ENCODE results near the gene DSCAML1.

The DSCAML1 gene

DNA sequence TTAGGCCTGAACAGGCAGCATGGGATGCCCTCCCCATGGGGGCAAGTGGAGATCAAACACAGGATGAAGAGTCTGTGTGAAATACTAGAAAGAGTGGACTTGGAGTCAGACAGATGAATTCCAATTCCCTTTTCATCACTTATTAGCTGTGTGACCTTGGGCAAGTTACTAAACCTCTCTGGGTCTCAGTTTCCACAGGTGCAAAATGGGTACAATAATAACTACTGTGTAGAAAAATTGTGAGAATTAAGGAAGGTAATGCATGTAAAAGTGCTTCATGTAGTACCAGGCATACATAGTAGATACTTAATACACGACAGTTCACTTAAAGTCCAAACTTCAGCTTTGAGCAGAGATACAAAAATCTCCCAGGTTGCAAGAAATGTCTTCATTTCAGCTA lies 176.4 kb downstream of the DSCAML1 start:
- H3K27ac ChIP-seq (ENCODE audit: insufficient read depth in 1 of 2, low read depth in 1 of 2, low read length in 2 of 2, poor library complexity in 1 of 2, severe bottlenecking in 2 of 2), result no peak overlapping the region
- H3K4me3 ChIP-seq (ENCODE audit: control insufficient read depth in 1 of 7, extremely low read depth in 1 of 7, insufficient read depth in 4 of 7, low read depth in 2 of 7, low read length in 6 of 7), result no peak overlapping the region
- peaks cover 0 to 10% (median 3%) of the 10 kb centered on the region in 5 experiments for H3K9me3 ChIP-seq (ENCODE audit: control extremely low read depth in 1 of 5, control insufficient read depth in 4 of 5, insufficient read depth in 2 of 5, low read depth in 1 of 5, low read length in 4 of 5)
- no peaks in the 10 kb centered on the region for H3K36me3 ChIP-seq (ENCODE audit: control insufficient read depth in 4 of 4, insufficient read depth in 4 of 4, low read length in 3 of 4)
- H3K4me1 ChIP-seq (ENCODE audit: control extremely low read depth in 1 of 4, control insufficient read depth in 4 of 4, insufficient read depth in 4 of 4, low read length in 3 of 4), result no peaks in the 10 kb centered on the region
- peaks cover 0 to 3% (median 0%) of the 10 kb centered on the region in 5 experiments for H3K27me3 ChIP-seq (replicated peaks in 2 of 5; ENCODE audit: control insufficient read depth in 4 of 5, insufficient read depth in 5 of 5, low read length in 4 of 5)
- ChIA-PET POLR2A (no interaction called here), CTCF (interaction anchor here (0.7 to 2.0 kb wide), 2 partner anchors 11 to 76 kb away, joined by 3 to 4 read pairs; no protein-coding TSS in a partner anchor)
- DNase-seq, result no peak
- WGBS (ENCODE audit: insufficient coverage), result no CpG with 5 or more reads among the region's 1 CpG

DNA sequence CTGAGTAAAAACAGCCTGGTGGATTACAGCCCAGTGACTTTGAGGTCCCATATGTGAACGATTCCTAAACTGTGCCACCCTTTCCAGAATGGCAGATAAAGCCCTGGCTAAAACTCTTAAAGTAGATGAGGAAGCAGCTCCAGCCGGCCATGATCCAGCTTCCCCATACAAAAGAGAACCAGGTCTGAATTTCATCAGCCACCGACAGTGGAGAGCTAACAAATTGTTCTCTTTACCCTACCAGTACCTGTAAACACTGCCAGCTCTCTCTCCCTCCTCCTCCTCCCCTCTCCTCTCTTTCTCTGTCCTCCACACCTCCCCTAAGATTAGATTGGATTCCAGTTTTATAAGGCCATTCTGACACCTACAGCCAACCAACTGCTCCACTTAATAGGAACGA lies 176.9 kb downstream of the DSCAML1 start:
- H3K9me3 ChIP-seq (ENCODE audit: control extremely low read depth in 1 of 5, control insufficient read depth in 4 of 5, insufficient read depth in 2 of 5, low read depth in 1 of 5, low read length in 4 of 5), result peaks cover 0 to 12% (median 3%) of the 10 kb centered on the region in 5 experiments
- POLR2A ChIA-PET, result no interaction called here
- CTCF ChIA-PET, result no interaction called here

DNA sequence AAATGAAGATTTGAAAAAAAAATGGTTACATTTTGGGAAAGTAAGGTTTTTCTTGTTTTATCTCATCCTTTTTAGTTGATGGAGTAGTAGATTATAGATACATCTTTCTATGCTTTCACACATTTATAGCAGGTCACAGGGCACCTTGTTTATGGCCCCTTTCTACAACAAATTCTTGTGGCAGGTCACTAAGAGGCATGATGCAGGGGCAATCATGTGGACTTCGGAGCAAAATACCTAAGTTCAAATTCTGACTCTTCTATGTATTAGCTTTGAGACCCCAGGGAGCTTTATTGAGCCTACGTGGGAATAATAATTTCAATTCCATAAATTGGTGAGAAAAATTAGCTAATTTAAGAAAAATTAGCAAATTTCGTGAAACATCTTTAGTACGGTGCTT lies 177.4 kb downstream of the DSCAML1 start:
- Histone ChIP-seq H3K4me3 (ENCODE audit: control insufficient read depth in 1 of 7, extremely low read depth in 1 of 7, insufficient read depth in 4 of 7, low read depth in 2 of 7, low read length in 6 of 7) (no peak overlapping the region), H3K36me3 (ENCODE audit: control insufficient read depth in 4 of 4, insufficient read depth in 4 of 4, low read length in 3 of 4) (no peaks in the 10 kb centered on the region), H3K9me3 (ENCODE audit: control extremely low read depth in 1 of 5, control insufficient read depth in 4 of 5, insufficient read depth in 2 of 5, low read depth in 1 of 5, low read length in 4 of 5) (peaks cover 0 to 12% (median 3%) of the 10 kb centered on the region in 5 experiments), H3K27me3 (replicated peaks in 2 of 5; ENCODE audit: control insufficient read depth in 4 of 5, insufficient read depth in 5 of 5, low read length in 4 of 5) (peaks cover 0 to 8% (median 0%) of the 10 kb centered on the region in 5 experiments), H3K27ac (ENCODE audit: insufficient read depth in 1 of 2, low read depth in 1 of 2, low read length in 2 of 2, poor library complexity in 1 of 2, severe bottlenecking in 2 of 2) (no peak overlapping the region), H3K4me1 (ENCODE audit: control extremely low read depth in 1 of 4, control insufficient read depth in 4 of 4, insufficient read depth in 4 of 4, low read length in 3 of 4) (no peaks in the 10 kb centered on the region)
- no peak for DNase-seq
- 100% methylated on average over 3 of the region's 4 CpGs for WGBS (ENCODE audit: insufficient coverage)
- ChIA-PET CTCF (no interaction called here), POLR2A (no interaction called here)

More for the DNA sequence above, 176.9 kb downstream of the DSCAML1 start:
- no peak overlapping the region for H3K27ac ChIP-seq (ENCODE audit: insufficient read depth in 1 of 2, low read depth in 1 of 2, low read length in 2 of 2, poor library complexity in 1 of 2, severe bottlenecking in 2 of 2)
- no peak overlapping the region for H3K4me3 ChIP-seq (ENCODE audit: control insufficient read depth in 1 of 7, extremely low read depth in 1 of 7, insufficient read depth in 4 of 7, low read depth in 2 of 7, low read length in 6 of 7)
- DNase-seq, result no peak
- no peaks in the 10 kb centered on the region for H3K4me1 ChIP-seq (ENCODE audit: control extremely low read depth in 1 of 4, control insufficient read depth in 4 of 4, insufficient read depth in 4 of 4, low read length in 3 of 4)
- 70% methylated on average over 4 of the region's 4 CpGs for WGBS (ENCODE audit: insufficient coverage)
- H3K36me3 ChIP-seq (ENCODE audit: control insufficient read depth in 4 of 4, insufficient read depth in 4 of 4, low read length in 3 of 4), result no peaks in the 10 kb centered on the region
- peaks cover 0 to 9% (median 0%) of the 10 kb centered on the region in 5 experiments for H3K27me3 ChIP-seq (replicated peaks in 2 of 5; ENCODE audit: control insufficient read depth in 4 of 5, insufficient read depth in 5 of 5, low read length in 4 of 5)

DNA sequence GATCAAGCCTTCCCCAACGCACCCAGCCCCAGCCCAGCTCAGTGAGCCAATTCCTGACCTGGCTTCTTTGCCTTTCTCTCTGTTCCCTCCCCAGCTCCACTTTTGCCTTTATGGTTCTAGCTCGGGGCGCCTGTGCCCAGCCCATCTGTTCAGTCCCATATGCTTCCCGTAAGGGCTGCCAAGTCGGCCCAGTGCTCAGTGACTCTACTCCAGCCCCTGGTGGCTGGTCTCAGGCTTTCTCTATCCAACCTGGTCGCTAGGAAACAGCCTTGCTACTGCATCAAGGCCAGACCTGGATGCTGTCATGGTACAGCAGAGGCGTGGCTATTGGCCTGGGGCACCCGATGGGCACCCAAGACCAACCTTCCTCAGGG lies 178.0 kb downstream of the DSCAML1 start:
- H3K4me3 ChIP-seq (ENCODE audit: control insufficient read depth in 1 of 7, extremely low read depth in 1 of 7, insufficient read depth in 4 of 7, low read depth in 2 of 7, low read length in 6 of 7), result no peak overlapping the region
- H3K4me1 ChIP-seq (ENCODE audit: control extremely low read depth in 1 of 4, control insufficient read depth in 4 of 4, insufficient read depth in 4 of 4, low read length in 3 of 4), result no peaks in the 10 kb centered on the region
- peaks cover 0 to 7% (median 0%) of the 10 kb centered on the region in 5 experiments for H3K27me3 ChIP-seq (replicated peaks in 2 of 5; ENCODE audit: control insufficient read depth in 4 of 5, insufficient read depth in 5 of 5, low read length in 4 of 5)
- peaks cover 0 to 12% (median 4%) of the 10 kb centered on the region in 5 experiments for H3K9me3 ChIP-seq (ENCODE audit: control extremely low read depth in 1 of 5, control insufficient read depth in 4 of 5, insufficient read depth in 2 of 5, low read depth in 1 of 5, low read length in 4 of 5)
- ChIA-PET POLR2A (interaction anchor here (0.6 kb wide), 1 partner anchor 152 kb away, joined by 4 read pairs; no protein-coding TSS in a partner anchor), CTCF (interaction anchor here (0.6 kb wide), 1 partner anchor 13 kb away, joined by 3 read pairs; no protein-coding TSS in a partner anchor)
- no peak for DNase-seq
- no peak overlapping the region for H3K27ac ChIP-seq (ENCODE audit: insufficient read depth in 1 of 2, low read depth in 1 of 2, low read length in 2 of 2, poor library complexity in 1 of 2, severe bottlenecking in 2 of 2)
- 91% methylated on average over 8 of the region's 8 CpGs for WGBS (ENCODE audit: insufficient coverage)
- H3K36me3 ChIP-seq (ENCODE audit: control insufficient read depth in 4 of 4, insufficient read depth in 4 of 4, low read length in 3 of 4), result no peaks in the 10 kb centered on the region

DNA sequence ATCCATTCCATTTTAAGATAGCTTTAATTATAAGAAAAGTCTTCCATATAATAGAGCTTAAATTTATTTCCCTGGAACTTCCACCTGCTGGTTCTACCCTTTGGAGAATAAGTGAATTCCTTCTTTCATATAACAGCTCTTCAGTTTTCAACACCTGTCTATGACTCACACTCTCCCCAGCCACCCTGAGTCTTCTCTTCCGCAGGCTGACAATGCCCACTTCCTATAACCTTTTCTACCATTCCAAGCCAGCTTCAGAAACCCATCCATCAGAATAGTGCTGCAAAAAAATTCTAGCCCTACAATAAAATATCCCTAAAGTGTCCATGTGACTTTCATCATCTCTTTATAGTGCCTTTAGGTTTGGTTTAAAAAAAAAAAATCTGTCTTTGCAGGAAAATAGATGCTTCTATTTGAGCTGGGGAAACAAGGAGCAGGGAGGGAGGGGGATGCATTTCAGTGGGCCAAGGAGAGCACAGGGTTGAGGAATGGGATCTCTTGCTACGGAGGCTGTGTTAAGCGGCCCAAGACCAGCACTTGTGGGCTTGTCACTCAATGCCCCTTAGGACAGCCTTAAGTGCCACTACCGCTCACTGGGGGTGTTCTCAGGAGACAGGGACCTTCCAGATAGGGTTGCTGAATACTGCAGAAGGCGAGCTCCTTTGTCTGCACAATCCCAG lies 178.6 kb downstream of the DSCAML1 start:
- H3K4me1 ChIP-seq (ENCODE audit: control extremely low read depth in 1 of 4, control insufficient read depth in 4 of 4, insufficient read depth in 4 of 4, low read length in 3 of 4), result no peaks in the 10 kb centered on the region
- ChIA-PET CTCF (interaction anchor here (0.6 to 1.0 kb wide), 2 partner anchors 12 to 18 kb away, joined by 3 read pairs; no protein-coding TSS in a partner anchor), POLR2A (interaction anchor here (0.6 kb wide), 1 partner anchor 153 kb away, joined by 4 read pairs; no protein-coding TSS in a partner anchor)
- H3K27ac ChIP-seq (ENCODE audit: insufficient read depth in 1 of 2, low read depth in 1 of 2, low read length in 2 of 2, poor library complexity in 1 of 2, severe bottlenecking in 2 of 2), result no peak overlapping the region
- H3K27me3 ChIP-seq (replicated peaks in 2 of 5; ENCODE audit: control insufficient read depth in 4 of 5, insufficient read depth in 5 of 5, low read length in 4 of 5), result peaks cover 0 to 7% (median 0%) of the 10 kb centered on the region in 5 experiments
- no peaks in the 10 kb centered on the region for H3K36me3 ChIP-seq (ENCODE audit: control insufficient read depth in 4 of 4, insufficient read depth in 4 of 4, low read length in 3 of 4)
- H3K9me3 ChIP-seq (ENCODE audit: control extremely low read depth in 1 of 5, control insufficient read depth in 4 of 5, insufficient read depth in 2 of 5, low read depth in 1 of 5, low read length in 4 of 5), result peaks cover 0 to 12% (median 4%) of the 10 kb centered on the region in 5 experiments
- no peak for DNase-seq
- 75% methylated on average over 5 of the region's 5 CpGs for whole genome bisulfite sequencing (ENCODE audit: insufficient coverage)
- H3K4me3 ChIP-seq (ENCODE audit: control insufficient read depth in 1 of 7, extremely low read depth in 1 of 7, insufficient read depth in 4 of 7, low read depth in 2 of 7, low read length in 6 of 7), result no peak overlapping the region

DNA sequence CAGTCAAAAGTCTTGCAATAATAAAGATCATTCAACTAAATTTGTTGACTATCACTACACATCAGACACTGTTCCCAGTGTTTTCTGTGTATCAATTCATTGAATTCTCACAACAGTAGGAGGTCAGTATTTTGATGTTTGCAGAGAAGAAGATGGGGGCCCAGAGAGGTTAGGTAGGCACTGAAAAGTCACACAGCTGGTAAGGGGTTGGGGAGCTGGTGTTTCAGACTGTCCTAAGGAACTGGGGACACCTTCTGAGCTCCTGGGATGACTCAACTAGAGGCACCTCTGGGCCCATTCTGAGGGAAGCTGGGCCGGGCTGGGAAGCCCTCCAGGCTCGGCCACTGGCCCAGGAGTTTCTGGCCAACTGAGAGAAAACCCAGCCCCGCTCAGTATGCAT lies 180.0 kb downstream of the DSCAML1 start:
- no peak for DNase-seq
- ChIA-PET CTCF (no interaction called here), POLR2A (no interaction called here)
- Histone ChIP-seq H3K9me3 (ENCODE audit: control extremely low read depth in 1 of 5, control insufficient read depth in 4 of 5, insufficient read depth in 2 of 5, low read depth in 1 of 5, low read length in 4 of 5) (peaks cover 0 to 8% (median 4%) of the 10 kb centered on the region in 5 experiments), H3K4me1 (ENCODE audit: control extremely low read depth in 1 of 4, control insufficient read depth in 4 of 4, insufficient read depth in 4 of 4, low read length in 3 of 4) (no peaks in the 10 kb centered on the region), H3K27ac (ENCODE audit: insufficient read depth in 1 of 2, low read depth in 1 of 2, low read length in 2 of 2, poor library complexity in 1 of 2, severe bottlenecking in 2 of 2) (no peak overlapping the region), H3K4me3 (ENCODE audit: control insufficient read depth in 1 of 7, extremely low read depth in 1 of 7, insufficient read depth in 4 of 7, low read depth in 2 of 7, low read length in 6 of 7) (no peak overlapping the region), H3K27me3 (replicated peaks in 2 of 5; ENCODE audit: control insufficient read depth in 4 of 5, insufficient read depth in 5 of 5, low read length in 4 of 5) (peaks cover 0 to 7% (median 5%) of the 10 kb centered on the region in 5 experiments), H3K36me3 (ENCODE audit: control insufficient read depth in 4 of 4, insufficient read depth in 4 of 4, low read length in 3 of 4) (no peaks in the 10 kb centered on the region)
- WGBS (ENCODE audit: insufficient coverage), result no CpG with 5 or more reads among the region's 3 CpGs

DNA sequence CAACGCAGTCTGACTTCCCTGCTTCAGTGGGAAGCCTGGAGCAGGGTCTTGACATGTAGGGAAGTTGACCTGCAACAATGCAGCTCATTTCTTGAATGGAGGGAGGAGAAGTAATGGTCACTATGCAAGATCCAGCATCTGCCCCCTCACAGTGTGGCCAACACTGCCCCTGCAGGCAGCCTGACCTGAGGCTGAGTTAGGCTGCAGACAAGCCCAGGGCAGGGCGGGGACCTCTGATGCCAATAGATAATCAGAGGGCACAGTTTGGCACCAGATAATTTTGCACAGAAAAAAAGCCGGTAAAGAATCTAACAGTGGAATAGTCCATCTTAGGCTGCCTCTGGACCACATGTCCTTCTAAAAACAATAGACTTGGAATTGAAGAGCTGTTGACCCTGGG lies 182.3 kb downstream of the DSCAML1 start:
- H3K4me3 ChIP-seq (ENCODE audit: control insufficient read depth in 1 of 7, extremely low read depth in 1 of 7, insufficient read depth in 4 of 7, low read depth in 2 of 7, low read length in 6 of 7), result no peak overlapping the region
- H3K9me3 ChIP-seq (ENCODE audit: control extremely low read depth in 1 of 5, control insufficient read depth in 4 of 5, insufficient read depth in 2 of 5, low read depth in 1 of 5, low read length in 4 of 5), result peaks cover 0 to 4% (median 0%) of the 10 kb centered on the region in 5 experiments
- no peak for DNase-seq
- ChIA-PET CTCF (no interaction called here), POLR2A (no interaction called here)
- H3K27ac ChIP-seq (ENCODE audit: insufficient read depth in 1 of 2, low read depth in 1 of 2, low read length in 2 of 2, poor library complexity in 1 of 2, severe bottlenecking in 2 of 2), result no peak overlapping the region
- no peaks in the 10 kb centered on the region for H3K4me1 ChIP-seq (ENCODE audit: control extremely low read depth in 1 of 4, control insufficient read depth in 4 of 4, insufficient read depth in 4 of 4, low read length in 3 of 4)
- WGBS (ENCODE audit: insufficient coverage), result 93% methylated on average over 2 of the region's 3 CpGs
- peaks cover 0 to 10% (median 5%) of the 10 kb centered on the region in 5 experiments for H3K27me3 ChIP-seq (replicated peaks in 2 of 5; ENCODE audit: control insufficient read depth in 4 of 5, insufficient read depth in 5 of 5, low read length in 4 of 5)
- H3K36me3 ChIP-seq (ENCODE audit: control insufficient read depth in 4 of 4, insufficient read depth in 4 of 4, low read length in 3 of 4), result no peaks in the 10 kb centered on the region

All from common myeloid progenitor, CD34-positive (primary cell).